Small intestine (tissue), 7 donors: ENCODE measurements around the gene EEPD1. TPM values are rescaled to one million over a fixed set of nuclear protein-coding genes. Genes with fewer than 3 reads are reported as not detected.
"Not testable (repeated sequence)": the region's sequence is repeated elsewhere in the genome, so short reads cannot be mapped to it uniquely, and the experiment has no call there.

Experiments
- DNase-seq, 2 donors: peaks; one replicate each; pipeline versions ENCODE4 v3.0.0 to v3.0.0-alpha.2; 2013
- FAIRE-seq: peaks from 2 replicates; lab custom pipeline; 2012; peaks lifted over from hg19 to GRCh38; lab: Jason Lieb, UNC
- H3K27ac ChIP-seq, 3 donors: one replicate each; pipeline ENCODE4 v1.5.1; 2013; ENCODE audit warnings: low read length in 2 of 3, mild to moderate bottlenecking in 2 of 3, control low read depth in 1 of 3, inconsistent platforms in 1 of 3, low read depth in 1 of 3, moderate library complexity in 1 of 3
- H3K27me3 ChIP-seq, 3 donors: one replicate each; pipeline ENCODE4 v1.6.1; 2013; ENCODE audit warnings: low read length in 3 of 3, inconsistent platforms in 1 of 3; ENCODE audit not compliant: control insufficient read depth in 3 of 3, insufficient read depth in 3 of 3
- H3K36me3 ChIP-seq, 3 donors: one replicate each; pipeline ENCODE4 v1.6.1; 2013; ENCODE audit warnings: low read length in 3 of 3, inconsistent platforms in 1 of 3, low read depth in 1 of 3, mild to moderate bottlenecking in 1 of 3, moderate library complexity in 1 of 3; ENCODE audit not compliant: control insufficient read depth in 3 of 3, insufficient read depth in 2 of 3
- H3K4me1 ChIP-seq, 3 donors: one replicate each; pipeline ENCODE4 v1.6.1; 2013; ENCODE audit warnings: low read length in 2 of 3, inconsistent platforms in 1 of 3, low read depth in 1 of 3, mild to moderate bottlenecking in 1 of 3, moderate library complexity in 1 of 3; ENCODE audit not compliant: control insufficient read depth in 3 of 3, insufficient read depth in 2 of 3
- H3K4me3 ChIP-seq, 3 donors: one replicate each; pipeline ENCODE4 v1.5.1; 2013; ENCODE audit warnings: low read length in 3 of 3, control low read depth in 1 of 3, inconsistent platforms in 1 of 3, low read depth in 1 of 3, mild to moderate bottlenecking in 1 of 3, moderate library complexity in 1 of 3
- H3K9me3 ChIP-seq, 2 donors: one replicate each; pipeline ENCODE4 v1.6.1; 2013; ENCODE audit warnings: low read depth in 1 of 2, low read length in 1 of 2; ENCODE audit not compliant: control insufficient read depth in 2 of 2, insufficient read depth in 1 of 2
- WGBS, 3 donors: extraction: QIAGEN DNeasy Blood & Tissue Kit; methylation state at CpG; one replicate each; pipeline ENCODE4 v1.1.7; 2013; 5-methylcytosine and 5-hydroxymethylcytosine counted together
- polyA plus RNA-seq, 4 donors: library from polyadenylated mRNA; stranded (reverse) in 3 of 4; unstranded in 1 of 4; fragments of 200-250 nt in 3 of 4; fragments of 120-200 nt in 1 of 4; gene quantifications; one replicate each; pipeline versions ENCODE4 v1.2.1 to v1.2.3, GENCODE V29; 2013
- donor health status: healthy with polysubstance abuse.
- donor health status: control.
- donor health status: control.
- donor health status: Bipolar disorder and iron deficiency.
- donor health status: healthy.

EEPD1 gene
- polyA plus RNA-seq, 4 donors: 6.9 to 175 (median 86.3) TPM

DNA sequence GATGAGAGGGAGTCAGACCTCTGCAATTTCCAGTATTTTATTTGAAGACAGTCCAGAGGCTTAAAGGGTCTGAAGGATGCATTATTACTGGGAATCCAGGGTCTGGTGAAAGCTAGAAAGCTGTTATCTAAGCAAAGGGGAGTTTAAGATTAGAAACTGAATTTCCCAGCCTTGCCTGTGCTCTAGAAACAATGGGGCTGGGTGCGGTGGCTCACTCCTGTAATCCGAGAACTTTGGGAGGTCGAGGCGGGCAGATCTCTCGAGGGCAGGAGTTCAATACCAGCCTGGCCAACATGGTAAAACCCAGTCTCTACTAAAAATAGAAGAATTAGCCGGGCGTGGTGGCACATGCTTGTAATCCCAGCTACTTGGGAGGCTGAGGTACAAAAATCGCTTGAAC lies 165.1 kb downstream of the EEPD1 start:
- Histone ChIP-seq H3K9me3 (peaks cover 0 to 5% of the 10 kb centered on the region in 2 donors), H3K36me3 (peaks cover 0 to under 1% (median 0%) of the 10 kb centered on the region in 3 donors), H3K27me3 (no peaks in the 10 kb centered on the region), H3K4me3 (no peak overlapping the region), H3K27ac (no peak overlapping the region), H3K4me1 (no peaks in the 10 kb centered on the region)
- WGBS, 3 donors: 52 to 74% (median 57%) methylated on average over 8 of the region's 8 CpGs
- FAIRE-seq (no peak), DNase-seq (peak in 1 of 2 donors; percentile 8)

DNA sequence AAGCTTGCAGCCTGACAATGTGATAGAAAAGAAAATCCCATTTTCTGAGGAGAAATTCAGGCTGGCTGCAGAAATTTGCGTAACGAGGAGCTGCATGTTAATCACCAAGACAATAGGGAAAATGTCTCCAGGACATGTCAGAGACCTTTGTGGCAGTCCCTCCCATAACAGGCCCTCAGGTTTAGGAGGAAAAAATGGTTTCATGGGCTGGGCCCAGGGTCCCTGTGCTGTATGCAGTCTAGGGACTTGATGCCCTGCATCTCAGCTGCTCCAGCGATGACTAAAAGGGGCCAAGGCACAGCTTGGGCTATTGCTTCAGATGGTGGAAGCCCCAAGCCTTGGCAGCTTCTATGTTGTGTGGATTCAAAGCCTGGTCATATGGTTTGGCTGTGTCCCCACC lies 168.2 kb downstream of the EEPD1 start:
- H3K4me3 ChIP-seq, H3K27ac ChIP-seq, DNase-seq, H3K4me1 ChIP-seq, FAIRE-seq, H3K36me3 ChIP-seq, H3K9me3 ChIP-seq, H3K27me3 ChIP-seq: not testable (repeated sequence)
- WGBS, 3 donors: 94 to 96% (median 95%) methylated on average over 3 of the region's 3 CpGs

DNA sequence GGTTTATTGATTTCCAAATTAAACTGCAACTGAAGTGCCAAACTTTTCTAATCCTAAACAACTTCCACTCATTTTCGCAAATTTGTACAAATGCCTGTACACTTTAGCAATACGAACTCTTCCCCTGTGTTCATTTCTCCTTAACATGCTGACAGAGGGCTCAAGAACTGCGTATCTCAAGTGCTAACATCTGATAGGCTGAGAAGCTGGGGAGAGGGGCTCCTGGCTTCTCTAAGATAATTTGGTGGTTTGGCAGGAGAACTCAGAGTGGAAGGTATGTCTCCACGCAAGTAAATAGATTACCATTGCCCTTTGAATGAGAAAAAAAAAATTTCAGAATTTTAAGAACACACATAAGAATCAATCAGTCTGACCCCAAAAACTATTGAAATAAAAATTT lies 183.3 kb downstream of the EEPD1 start:
- WGBS, 3 donors: 92 to 99% (median 97%) methylated on average over 4 of the region's 4 CpGs
- H3K27me3 ChIP-seq: no peaks in the 10 kb centered on the region
- peaks cover 0 to 9% (median 0%) of the 10 kb centered on the region in 3 donors for H3K36me3 ChIP-seq
- no peak for FAIRE-seq
- H3K27ac ChIP-seq: no peak overlapping the region
- no peaks in the 10 kb centered on the region for H3K4me1 ChIP-seq
- no peak for DNase-seq
- no peaks in the 10 kb centered on the region for H3K9me3 ChIP-seq
- no peak overlapping the region for H3K4me3 ChIP-seq

GRCh38 chr7:36338256-36338655 lies 185.2 kb downstream of the EEPD1 start:
- Histone ChIP-seq H3K27me3 (no peaks in the 10 kb centered on the region), H3K4me1 (no peaks in the 10 kb centered on the region), H3K9me3 (no peaks in the 10 kb centered on the region), H3K4me3 (no peak overlapping the region), H3K36me3 (peaks cover 0 to 4% (median 0%) of the 10 kb centered on the region in 3 donors), H3K27ac (no peak overlapping the region)
- FAIRE-seq (no peak), DNase-seq (no peak)
- WGBS, 3 donors: 98 to 100% (median 100%) methylated on average over 3 of the region's 3 CpGs

DNA sequence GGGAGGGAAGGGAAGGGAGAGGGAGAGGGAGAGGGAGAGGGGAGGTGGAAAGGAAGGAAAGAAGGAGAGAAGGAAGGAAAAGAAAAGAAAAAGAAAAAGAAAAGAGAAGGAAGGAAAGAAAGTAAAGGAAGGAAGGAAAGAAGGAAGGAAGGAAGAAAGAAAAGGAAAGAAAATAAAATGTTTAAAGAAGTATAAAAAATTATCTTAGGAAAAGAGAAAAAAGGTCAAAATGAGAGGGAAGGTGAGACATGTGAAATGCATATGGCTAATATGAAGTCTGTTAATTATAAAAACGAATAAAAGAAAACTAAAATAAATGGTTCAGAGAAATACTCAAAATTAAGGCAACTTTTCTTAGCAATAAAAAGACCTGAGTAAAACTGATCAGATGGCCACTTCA lies 190.5 kb downstream of the EEPD1 start:
- H3K27ac ChIP-seq: no peak overlapping the region
- 86 to 97% (median 92%) methylated on average over 1 of the region's 1 CpG for WGBS, 3 donors
- no peak for DNase-seq
- no peaks in the 10 kb centered on the region for H3K9me3 ChIP-seq
- no peaks in the 10 kb centered on the region for H3K27me3 ChIP-seq
- H3K4me1 ChIP-seq: no peaks in the 10 kb centered on the region
- no peak overlapping the region for H3K4me3 ChIP-seq
- no peaks in the 10 kb centered on the region for H3K36me3 ChIP-seq
- no peak for FAIRE-seq

DNA sequence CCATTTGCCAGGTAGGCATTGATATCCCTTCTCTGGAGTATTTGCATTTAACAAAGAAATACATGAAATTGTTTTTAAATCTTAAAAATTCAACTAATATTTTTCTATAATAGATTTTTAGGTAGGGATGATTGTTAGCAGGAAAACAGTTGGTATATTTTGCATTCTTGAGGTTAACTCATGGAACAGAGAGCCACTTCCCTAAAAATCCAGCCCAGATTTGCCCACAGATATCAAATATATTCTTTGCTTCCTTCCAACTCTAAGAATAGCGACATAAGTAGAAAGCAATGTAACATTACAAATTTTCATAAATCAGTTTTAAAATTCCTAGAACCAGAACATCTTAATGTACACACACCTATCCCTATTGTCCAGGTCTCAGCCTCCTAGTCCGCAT lies 191.6 kb downstream of the EEPD1 start:
- no peaks in the 10 kb centered on the region for H3K9me3 ChIP-seq
- H3K27me3 ChIP-seq: no peaks in the 10 kb centered on the region
- H3K36me3 ChIP-seq: no peaks in the 10 kb centered on the region
- no peak overlapping the region for H3K4me3 ChIP-seq
- H3K4me1 ChIP-seq: no peaks in the 10 kb centered on the region
- WGBS, 3 donors: 77 to 94% (median 91%) methylated on average over 2 of the region's 2 CpGs
- no peak for DNase-seq
- no peak for FAIRE-seq
- no peak overlapping the region for H3K27ac ChIP-seq

- H3K27me3 ChIP-seq: no peaks in the 10 kb centered on the region
- DNase-seq: no peak
- no peak overlapping the region for H3K27ac ChIP-seq
- 87 to 91% (median 88%) methylated on average over 6 of the region's 6 CpGs for WGBS, 3 donors
- no peaks in the 10 kb centered on the region for H3K36me3 ChIP-seq
- no peak for FAIRE-seq
- H3K4me3 ChIP-seq: no peak overlapping the region
- H3K4me1 ChIP-seq: no peaks in the 10 kb centered on the region
- no peaks in the 10 kb centered on the region for H3K9me3 ChIP-seq
Measured at GRCh38 chr7:36346260-36346831, 193.3 kb downstream of the EEPD1 start.

DNA sequence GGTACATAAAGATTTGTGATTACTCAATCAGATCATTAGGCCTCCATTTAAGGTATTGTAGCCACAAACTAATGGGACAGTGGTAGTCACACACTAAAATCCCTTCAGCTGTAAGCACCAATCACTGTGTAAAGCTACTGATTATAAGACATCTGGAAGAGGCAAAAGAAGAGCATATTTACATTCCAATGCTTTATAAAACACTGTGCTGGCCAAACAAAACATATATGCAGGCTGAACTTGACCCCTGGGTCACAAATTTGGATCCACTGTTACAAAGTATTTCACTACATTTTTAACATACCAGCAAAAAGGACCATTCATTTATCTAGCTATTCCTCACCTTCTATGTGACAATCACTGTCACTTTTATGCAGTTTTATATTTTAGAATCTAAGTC lies 195.2 kb downstream of the EEPD1 start:
- no peak for FAIRE-seq
- no peaks in the 10 kb centered on the region for H3K27me3 ChIP-seq
- no peak for DNase-seq

GRCh38 chr7:36348771-36349170 lies 195.7 kb downstream of the EEPD1 start:
- 85 to 98% (median 87%) methylated on average over 3 of the region's 3 CpGs for WGBS, 3 donors
- DNase-seq (no peak), FAIRE-seq (no peak)
- Histone ChIP-seq H3K27ac (no peak overlapping the region), H3K4me1 (no peaks in the 10 kb centered on the region), H3K36me3 (no peaks in the 10 kb centered on the region), H3K27me3 (no peaks in the 10 kb centered on the region), H3K4me3 (no peak overlapping the region), H3K9me3 (no peaks in the 10 kb centered on the region)

More for the DNA sequence above, 195.2 kb downstream of the EEPD1 start:
- no peak overlapping the region for H3K4me3 ChIP-seq
- no peak overlapping the region for H3K27ac ChIP-seq
- H3K4me1 ChIP-seq: no peaks in the 10 kb centered on the region
- H3K9me3 ChIP-seq: no peaks in the 10 kb centered on the region
- H3K36me3 ChIP-seq: no peaks in the 10 kb centered on the region
